Breast epithelium (tissue), 3 donors: Measurements from ENCODE around the gene FGA.

Experiments used
- POLR2A ChIP-seq: fragments of 450-650 bp; IDR thresholded peaks from one replicate; pipeline ENCODE4 v1.6.1; 2016; ENCODE audit warnings: antibody characterized with exemption, mild to moderate bottlenecking, moderate library complexity
- POLR2AphosphoS5 ChIP-seq, 3 donors: sonication (generic); formaldehyde crosslinking; IDR thresholded peaks; one replicate each; pipeline ENCODE4 v1.6.1; 2017; ENCODE audit warnings: antibody characterized with exemption in 3 of 3
- TF ChIP-seq, protein P1 (sequence below), 3 donors: fragments of 450-650 bp; IDR thresholded peaks; one replicate each; pipeline ENCODE4 v1.5.1; 2016 to 2017; ENCODE audit warnings: antibody characterized with exemption in 3 of 3, mild to moderate bottlenecking in 3 of 3, moderate library complexity in 3 of 3

DNA sequence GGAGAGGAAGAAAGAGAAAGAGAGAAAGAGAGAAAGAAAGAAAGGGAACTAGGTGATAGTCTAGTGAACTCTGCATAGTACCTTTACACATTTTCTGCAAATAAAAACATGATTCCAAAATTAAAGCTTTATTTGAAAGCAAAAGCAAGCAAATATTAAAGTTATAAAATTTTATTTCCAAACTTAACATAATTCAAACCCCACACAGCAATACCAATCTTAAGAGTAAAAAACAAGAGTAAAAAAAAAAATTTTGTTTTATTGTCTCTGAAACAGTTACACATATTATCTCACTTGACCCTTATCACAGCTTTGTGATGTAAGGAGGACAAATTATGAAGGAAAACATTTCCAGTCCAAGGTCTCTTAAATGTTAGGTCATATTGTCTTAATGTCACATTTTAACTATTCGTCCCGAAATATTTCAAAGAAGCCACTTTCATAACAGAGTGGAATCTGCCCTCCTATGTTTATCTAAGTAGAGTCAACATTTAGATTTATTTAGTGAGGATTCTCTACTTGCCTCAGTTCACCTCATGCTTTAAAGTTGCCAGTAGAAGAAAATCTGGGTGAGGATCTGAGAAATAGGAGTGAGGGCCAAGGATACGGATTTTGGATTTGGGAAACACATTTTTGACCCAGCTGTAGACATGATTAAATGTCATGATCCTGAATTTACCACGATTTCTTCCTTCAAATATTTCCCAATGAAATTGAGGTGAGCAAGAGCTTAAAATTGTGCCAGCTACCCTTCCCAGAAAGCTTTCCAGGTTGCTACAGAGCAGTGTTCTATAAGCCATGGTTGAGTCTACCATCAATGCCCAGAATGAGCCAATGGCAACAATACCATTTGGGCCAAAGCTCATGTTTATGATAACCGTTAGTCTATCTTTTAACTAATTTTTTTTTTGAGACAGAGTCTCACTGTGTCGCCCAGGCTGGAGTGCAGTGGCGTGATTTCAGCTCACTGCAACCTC lies 7.5 kb upstream of the FGA start:
- TF ChIP-seq POLR2AphosphoS5 (IDR thresholded peaks at IDR 0.05) (no peak), POLR2A (no peak)
- TF ChIP-seq, protein P1, sequence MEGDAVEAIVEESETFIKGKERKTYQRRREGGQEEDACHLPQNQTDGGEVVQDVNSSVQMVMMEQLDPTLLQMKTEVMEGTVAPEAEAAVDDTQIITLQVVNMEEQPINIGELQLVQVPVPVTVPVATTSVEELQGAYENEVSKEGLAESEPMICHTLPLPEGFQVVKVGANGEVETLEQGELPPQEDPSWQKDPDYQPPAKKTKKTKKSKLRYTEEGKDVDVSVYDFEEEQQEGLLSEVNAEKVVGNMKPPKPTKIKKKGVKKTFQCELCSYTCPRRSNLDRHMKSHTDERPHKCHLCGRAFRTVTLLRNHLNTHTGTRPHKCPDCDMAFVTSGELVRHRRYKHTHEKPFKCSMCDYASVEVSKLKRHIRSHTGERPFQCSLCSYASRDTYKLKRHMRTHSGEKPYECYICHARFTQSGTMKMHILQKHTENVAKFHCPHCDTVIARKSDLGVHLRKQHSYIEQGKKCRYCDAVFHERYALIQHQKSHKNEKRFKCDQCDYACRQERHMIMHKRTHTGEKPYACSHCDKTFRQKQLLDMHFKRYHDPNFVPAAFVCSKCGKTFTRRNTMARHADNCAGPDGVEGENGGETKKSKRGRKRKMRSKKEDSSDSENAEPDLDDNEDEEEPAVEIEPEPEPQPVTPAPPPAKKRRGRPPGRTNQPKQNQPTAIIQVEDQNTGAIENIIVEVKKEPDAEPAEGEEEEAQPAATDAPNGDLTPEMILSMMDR (IDR thresholded peaks at IDR 0.05): no peak
